Neural cell (in vitro differentiated cells): Measurements from ENCODE around the gene UBE2I. TPM values are rescaled to one million over a fixed set of nuclear protein-coding genes. Genes with fewer than 3 reads are reported as not detected.

Experiments used
- H2AFZ ChIP-seq: fragments of 200-600, 300-800 bp; sonication (generic), shearing (Covaris generic); 2 replicates; pipeline ENCODE4 v1.6.0; 2014; ENCODE audit warnings: low read depth, mild to moderate bottlenecking, antibody characterized with exemption, low read length, moderate library complexity
- H3F3A ChIP-seq: fragments of 200-600 bp; shearing (Covaris generic); 2 replicates; pipeline ENCODE4 v1.6.1; 2016; ENCODE audit warnings: mild to moderate bottlenecking, moderate library complexity, mixed read lengths, antibody characterized with exemption, low read length; ENCODE audit not compliant: insufficient read depth, poor library complexity, severe bottlenecking
- H3K27ac ChIP-seq: fragments of 200-600, 300-800 bp; sonication (generic), shearing (Covaris generic); 2 replicates; pipeline ENCODE4 v1.5.1; 2014; ENCODE audit warnings: mild to moderate bottlenecking, low read length, moderate library complexity
- H3K27me3 ChIP-seq: fragments of 300-800, 200-600 bp; sonication (generic), shearing (Covaris generic); 2 replicates; pipeline ENCODE4 v1.6.0; 2014; ENCODE audit warnings: mild to moderate bottlenecking, low read depth, low read length, moderate library complexity; ENCODE audit not compliant: insufficient read depth
- H3K36me3 ChIP-seq: fragments of 300-800, 200-600 bp; sonication (generic), shearing (Covaris generic); 2 replicates; pipeline ENCODE4 v1.5.1; 2014; ENCODE audit warnings: mild to moderate bottlenecking, antibody characterized with exemption, low read length, moderate library complexity; ENCODE audit not compliant: insufficient read depth
- H3K4me2 ChIP-seq: fragments of 300-800, 200-600 bp; sonication (generic), shearing (Covaris generic); 2 replicates; pipeline ENCODE4 v1.6.0; 2014; ENCODE audit warnings: mild to moderate bottlenecking, low read length
- H3K4me3 ChIP-seq: fragments of 300-800, 200-600 bp; sonication (generic), shearing (Covaris generic); 2 replicates; pipeline ENCODE4 v1.5.1; 2014; ENCODE audit warnings: mild to moderate bottlenecking, low read length, moderate library complexity
- H3K79me2 ChIP-seq: fragments of 200-600 bp; shearing (Covaris generic); replicated peaks from 2 replicates; pipeline ENCODE4 v1.6.0; 2014; ENCODE audit warnings: mild to moderate bottlenecking, low read length, moderate library complexity; ENCODE audit not compliant: insufficient read depth
- H3K9ac ChIP-seq: fragments of 300-800, 200-600 bp; sonication (generic), shearing (Covaris generic); 2 replicates; pipeline ENCODE4 v1.6.1; 2016; ENCODE audit warnings: mild to moderate bottlenecking, low read length, mixed read lengths
- H3K9me2 ChIP-seq: fragments of 200-600 bp; shearing (Covaris generic); 2 replicates; pipeline ENCODE4 v1.6.1; 2016; ENCODE audit warnings: mild to moderate bottlenecking, low read length, mixed read lengths; ENCODE audit not compliant: insufficient read depth
- H3K9me3 ChIP-seq: fragments of 200-600, 300-800 bp; sonication (generic), shearing (Covaris generic); 2 replicates; pipeline ENCODE4 v1.6.1; 2016; ENCODE audit warnings: mild to moderate bottlenecking, mixed run types, low read length, moderate library complexity, mixed read lengths
- H4K20me1 ChIP-seq: fragments of 200-600 bp; shearing (Covaris generic); 2 replicates; pipeline ENCODE4 v1.6.1; 2016; ENCODE audit warnings: mild to moderate bottlenecking, mixed run types; ENCODE audit not compliant: insufficient read depth
- CTCF ChIP-seq: fragments of 450-650 bp; IDR thresholded peaks from 2 replicates; pipeline ENCODE4 v1.5.1; 2014; ENCODE audit warnings: antibody characterized with exemption, mild to moderate bottlenecking, moderate library complexity; ENCODE audit not compliant: poor library complexity, severe bottlenecking
- EP300 ChIP-seq: fragments of 450-650 bp; conservative IDR thresholded peaks from 2 replicates; pipeline ENCODE4 v1.6.1; 2014; ENCODE audit warnings: antibody characterized with exemption, mild to moderate bottlenecking, moderate library complexity; ENCODE audit not compliant: poor library complexity, severe bottlenecking
- EZH2 ChIP-seq: fragments of 200-600, 300-800 bp; shearing (Covaris generic), sonication (generic); IDR thresholded peaks from 2 replicates; pipeline ENCODE4 v1.6.1; 2014; ENCODE audit warnings: antibody characterized with exemption, low read length, borderline replicate concordance, mild to moderate bottlenecking; ENCODE audit not compliant: insufficient read depth, poor library complexity, severe bottlenecking
- MXI1 ChIP-seq: fragments of 450-650 bp; conservative IDR thresholded peaks from 2 replicates; pipeline ENCODE4 v1.6.1; 2014; ENCODE audit warnings: antibody characterized with exemption, mild to moderate bottlenecking; ENCODE audit not compliant: poor library complexity, severe bottlenecking
- POLR2AphosphoS5 ChIP-seq: IDR thresholded peaks from 2 replicates; pipeline ENCODE4 v1.6.1; 2012
- RAD21 ChIP-seq: fragments of 450-650 bp; conservative IDR thresholded peaks from 2 replicates; pipeline ENCODE4 v1.6.1; 2014; ENCODE audit warnings: antibody characterized with exemption, mild to moderate bottlenecking, moderate library complexity
- REST ChIP-seq: IDR thresholded peaks from 2 replicates; pipeline ENCODE4 v1.6.1; 2012; ENCODE audit warnings: borderline replicate concordance
- SMC3 ChIP-seq: fragments of 450-650 bp; conservative IDR thresholded peaks from 2 replicates; pipeline ENCODE4 v1.6.1; 2014; ENCODE audit warnings: antibody characterized with exemption, mild to moderate bottlenecking, moderate library complexity; ENCODE audit not compliant: poor library complexity
- TAF1 ChIP-seq: IDR thresholded peaks from 2 replicates; pipeline ENCODE4 v1.6.1; 2012; ENCODE audit warnings: low read depth
- polyA plus RNA-seq: library from polyadenylated mRNA; depleted of rRNA; stranded (reverse); fragments of >200 nt; gene quantifications from 2 replicates; pipeline ENCODE4 v1.2.3, GENCODE V29; 2014

The UBE2I gene
- polyA plus RNA-seq, 1 donor from 2014 or later = 111 TPM

DNA sequence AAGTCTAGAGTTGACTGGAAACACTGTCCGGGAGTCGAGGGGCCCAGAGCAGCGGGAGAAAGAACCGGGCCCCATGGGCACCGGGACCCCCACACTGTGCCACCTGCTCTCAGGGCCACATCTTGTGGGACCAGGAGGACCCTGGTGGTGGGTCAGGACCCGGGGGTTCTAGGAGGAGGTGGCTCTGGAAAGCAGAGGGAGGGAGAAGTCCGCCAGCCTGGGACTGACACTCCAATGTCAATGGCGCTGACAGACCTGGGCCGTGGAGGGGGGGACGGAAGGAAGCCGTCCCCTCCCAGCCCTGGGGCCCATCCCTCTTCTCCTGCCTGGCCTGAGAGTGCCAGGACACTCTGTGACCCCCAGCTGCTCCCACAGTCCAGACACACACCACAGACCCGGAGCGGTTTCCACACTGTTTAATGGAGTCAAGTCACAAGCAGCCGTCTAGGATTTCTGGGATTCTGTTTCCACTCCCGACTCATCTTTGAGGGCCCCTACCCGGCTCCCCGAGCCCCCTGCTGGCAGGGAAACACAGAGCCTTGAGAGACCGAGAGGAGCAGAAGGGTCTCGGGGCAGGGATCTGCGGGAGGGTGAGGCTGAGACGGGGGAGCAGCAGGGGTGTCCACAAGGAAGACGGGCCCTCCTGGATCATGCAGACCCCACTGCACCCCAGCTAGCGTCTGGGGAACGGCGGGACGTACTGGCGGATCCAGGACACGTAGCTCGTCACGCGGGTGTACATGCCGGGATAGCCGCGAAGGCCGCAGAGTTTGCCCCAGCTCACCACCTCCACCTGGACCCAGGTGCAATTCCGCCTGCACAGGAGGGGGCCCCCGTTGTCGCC, 23.5 kb upstream of the UBE2I start:
- no peaks in the 10 kb centered on the region for H3K9me3 ChIP-seq
- H3K27me3 ChIP-seq = no peaks in the 10 kb centered on the region
- no peaks in the 10 kb centered on the region for H4K20me1 ChIP-seq
- no peak overlapping the region for H3K4me3 ChIP-seq
- H3K27ac ChIP-seq = no peak overlapping the region
- H3K9me2 ChIP-seq = no peaks in the 10 kb centered on the region
- H3K9ac ChIP-seq = no peak overlapping the region
- TF ChIP-seq RAD21 (no peak), EP300 (no peak), SMC3 (no peak), CTCF (no peak), REST (no peak), TAF1 (no peak), POLR2AphosphoS5 (no peak), MXI1 (no peak), EZH2 (no peak)
- no peak overlapping the region for H2AFZ ChIP-seq
- H3K4me2 ChIP-seq = no peak overlapping the region
- H3K79me2 ChIP-seq = no peaks in the 10 kb centered on the region
- no peaks in the 10 kb centered on the region for H3K36me3 ChIP-seq
- H3F3A ChIP-seq = no peaks in the 10 kb centered on the region

GRCh38 chr16:1286513-1287094, 22.8 kb upstream of the UBE2I start:
- H2AFZ ChIP-seq = no peak overlapping the region
- no peaks in the 10 kb centered on the region for H3K9me2 ChIP-seq
- no peaks in the 10 kb centered on the region for H3K36me3 ChIP-seq
- H3K9ac ChIP-seq = no peak overlapping the region
- no peak overlapping the region for H3K4me2 ChIP-seq
- H3K27me3 ChIP-seq = no peaks in the 10 kb centered on the region
- no peaks in the 10 kb centered on the region for H3K79me2 ChIP-seq
- H3F3A ChIP-seq = no peaks in the 10 kb centered on the region
- no peak overlapping the region for H3K4me3 ChIP-seq
- H4K20me1 ChIP-seq = no peaks in the 10 kb centered on the region
- H3K9me3 ChIP-seq = no peaks in the 10 kb centered on the region
- TF ChIP-seq POLR2AphosphoS5 (no peak), REST (no peak), SMC3 (no peak), EP300 (no peak), RAD21 (no peak), EZH2 (no peak), CTCF (no peak), MXI1 (no peak), TAF1 (no peak)
- H3K27ac ChIP-seq = no peak overlapping the region
